A673 (cell line): ENCODE results near the gene TP53BP1. TPM values are rescaled to one million over a fixed set of nuclear protein-coding genes. Genes with fewer than 3 reads are reported as not detected.

Experiments used
- BruUV-seq: library from RNA; stranded (reverse); fragments of 400-500 nt; replicated peaks from 2 replicates; lab custom pipeline; 2021; lab: Mats Ljungman, UMichigan
- CTCF ChIA-PET: fragments of 300-600 bp; sonication (Branson Sonifier 250); formaldehyde crosslinking; loops from one replicate; lab custom pipeline; 2022; ENCODE audit warnings: antibody characterized with exemption; lab: Charles Lee
- POLR2A ChIA-PET: fragments of 300-600 bp; sonication (Branson Sonifier 250); formaldehyde crosslinking; loops from one replicate; lab custom pipeline; 2022; ENCODE audit warnings: antibody characterized with exemption; ENCODE audit not compliant: low non-redundant PET; lab: Charles Lee
- DNase-seq: peaks from one replicate; pipeline ENCODE4 v3.0.0-alpha.2; 2015; ENCODE audit warnings: low spot score
- H3K27ac ChIP-seq: fragments of 200-600 bp; sonication (generic); 2 replicates; pipeline ENCODE4 v1.5.1; 2016; ENCODE audit warnings: mixed run types, low read depth, mild to moderate bottlenecking, mixed read lengths, antibody characterized with exemption, low read length; ENCODE audit not compliant: poor library complexity, severe bottlenecking
- H3K27me3 ChIP-seq: fragments of 200-600 bp; sonication (generic); replicated peaks from 2 replicates; pipeline ENCODE4 v1.6.1; 2017; ENCODE audit warnings: mixed run types, low read depth, mild to moderate bottlenecking, mixed read lengths, antibody characterized with exemption, low read length; ENCODE audit not compliant: insufficient read depth, poor library complexity
- H3K36me3 ChIP-seq: fragments of 200-600 bp; sonication (generic); 2 replicates; pipeline ENCODE4 v1.6.1; 2016; ENCODE audit warnings: mixed run types, mild to moderate bottlenecking, mixed read lengths, antibody characterized with exemption, low read length; ENCODE audit not compliant: insufficient read depth, poor library complexity, severe bottlenecking
- H3K4me1 ChIP-seq: fragments of 200-600 bp; sonication (generic); 2 replicates; pipeline ENCODE4 v1.6.1; 2017; ENCODE audit warnings: mixed run types, mild to moderate bottlenecking, mixed read lengths, antibody characterized with exemption, low read length; ENCODE audit not compliant: insufficient read depth, poor library complexity, severe bottlenecking
- H3K4me3 ChIP-seq: fragments of 200-600 bp; sonication (generic); 2 replicates; pipeline ENCODE4 v1.5.1; 2016; ENCODE audit warnings: low read depth, mixed run types, mild to moderate bottlenecking, mixed read lengths, low read length; ENCODE audit not compliant: poor library complexity, severe bottlenecking
- H3K9me3 ChIP-seq: fragments of 200-600 bp; sonication (generic); 2 replicates; pipeline ENCODE4 v1.6.1; 2016; ENCODE audit warnings: mixed run types, low read depth, mild to moderate bottlenecking, mixed read lengths, antibody characterized with exemption, low read length; ENCODE audit not compliant: poor library complexity, severe bottlenecking
- CTCF ChIP-seq: fragments of 300-800, 200-600 bp; sonication (generic); conservative IDR thresholded peaks from 2 replicates; pipeline ENCODE4 v1.5.1; 2017; ENCODE audit warnings: low read depth, mild to moderate bottlenecking, antibody characterized with exemption, low read length, moderate library complexity, mixed read lengths
- EZH2 ChIP-seq: fragments of 200-600 bp; sonication (generic); IDR thresholded peaks from 2 replicates; pipeline ENCODE4 v1.6.1; 2017; ENCODE audit warnings: borderline replicate concordance, low read depth, mild to moderate bottlenecking, mixed read lengths, antibody characterized with exemption, low read length; ENCODE audit not compliant: poor library complexity, severe bottlenecking
- intact Hi-C: fragments of 100-400 bp; cut with micrococcal nuclease; formaldehyde crosslinking; loops from one replicate; pipeline ENCODE4 v1.10.0; 2022; ENCODE audit not compliant: unreplicated experiment
- total RNA-seq: library from RNA; stranded (reverse); gene quantifications from 2 replicates; pipeline ENCODE4 v1.2.3, GENCODE V29; 2021

Gene TP53BP1
- total RNA-seq, 1 experiment from 2014 or later, result 66.0 TPM

- ChIA-PET POLR2A (no interaction called here), CTCF (no interaction called here)
- Histone ChIP-seq H3K4me3 (no peak overlapping the region), H3K9me3 (no peaks in the 10 kb centered on the region), H3K4me1 (no peaks in the 10 kb centered on the region), H3K27me3 (no peaks in the 10 kb centered on the region), H3K27ac (no peak overlapping the region), H3K36me3 (peaks cover 42% of the 10 kb centered on the region)
- TF ChIP-seq CTCF (no peak), EZH2 (no peak)
- no peak for DNase-seq
- BruUV-seq, result no TSS peak
- intact Hi-C loops, result no loop called here
These were observed 35.0 kb upstream of the TP53BP1 start for GRCh38 chr15:43527802-43528541.

GRCh38 chr15:43527016-43527801 is 34.3 kb upstream of the TP53BP1 start:
- no TSS peak for BruUV-seq
- no peak for DNase-seq
- ChIA-PET CTCF (no interaction called here), POLR2A (no interaction called here)
- TF ChIP-seq CTCF, result no peak
- no peak for TF ChIP-seq EZH2
- Histone ChIP-seq H3K9me3 (no peaks in the 10 kb centered on the region), H3K4me3 (no peak overlapping the region), H3K27me3 (no peaks in the 10 kb centered on the region), H3K27ac (no peak overlapping the region), H3K4me1 (no peaks in the 10 kb centered on the region), H3K36me3 (peaks cover 48% of the 10 kb centered on the region)
- intact Hi-C loops, result no loop called here

- TF ChIP-seq CTCF, result no peak
- no peak for TF ChIP-seq EZH2
- Histone ChIP-seq H3K27me3 (no peaks in the 10 kb centered on the region), H3K36me3 (peaks cover 56% of the 10 kb centered on the region), H3K4me3 (no peak overlapping the region), H3K9me3 (no peaks in the 10 kb centered on the region), H3K27ac (no peak overlapping the region), H3K4me1 (no peaks in the 10 kb centered on the region)
- DNase-seq, result no peak
- intact Hi-C loops, result no loop called here
- no TSS peak for BruUV-seq
- CTCF ChIA-PET, result no interaction called here
- POLR2A ChIA-PET, result no interaction called here
These were observed 33.4 kb upstream of the TP53BP1 start for GRCh38 chr15:43526261-43526930.
